Omental fat pad (tissue), 4 donors: Measurements from ENCODE around the gene OR2F1. TPM values are rescaled to one million over a fixed set of nuclear protein-coding genes. Genes with fewer than 3 reads are reported as not detected.

Source experiments
- ATAC-seq: fragments of 150-250 bp; one replicate; pipeline ENCODE4 v1.9.1; 2016; ENCODE audit warnings: mild to moderate bottlenecking, moderate library complexity; ENCODE audit not compliant: low FRiP score
- DNase-seq: peaks from one replicate; pipeline ENCODE4 v3.0.0-alpha.2; 2019; ENCODE audit warnings: low spot score
- total RNA-seq, 4 donors: library from RNA; depleted of rRNA; stranded (reverse); fragments of >200 nt; gene quantifications; one replicate each; pipeline ENCODE4 v1.1.0, GENCODE V29; 2016
- TF ChIP-seq, protein P1 (sequence below), 3 donors: fragments of 450-650 bp; IDR thresholded peaks; one replicate each; pipeline ENCODE4 v1.5.1; 2016 to 2017; ENCODE audit warnings: antibody characterized with exemption in 3 of 3, mild to moderate bottlenecking in 3 of 3, moderate library complexity in 2 of 3

The OR2F1 gene
- total RNA-seq, 4 donors from 2014 or later = not detected

DNA sequence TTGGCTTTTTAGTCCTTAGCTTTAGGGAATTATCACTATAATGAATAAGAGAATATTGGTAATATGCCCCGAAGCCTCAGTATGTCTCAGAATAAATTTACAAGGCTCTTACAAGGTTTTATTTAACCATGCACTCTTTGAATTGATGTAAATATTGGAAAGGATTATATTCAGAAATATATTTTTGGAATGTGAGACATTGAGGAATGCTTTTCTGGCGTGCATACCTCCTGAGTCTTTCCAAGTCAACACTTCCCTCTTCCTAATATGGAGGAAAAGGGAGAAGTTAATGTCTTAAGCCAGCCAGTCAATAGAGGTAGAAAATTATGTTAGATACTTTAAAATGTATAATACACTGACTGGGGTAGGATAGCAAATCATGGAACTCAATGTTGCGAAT is 1.2 kb upstream of the OR2F1 start:
- ATAC-seq = no peak
- DNase-seq = no peak
- TF ChIP-seq, protein P1, sequence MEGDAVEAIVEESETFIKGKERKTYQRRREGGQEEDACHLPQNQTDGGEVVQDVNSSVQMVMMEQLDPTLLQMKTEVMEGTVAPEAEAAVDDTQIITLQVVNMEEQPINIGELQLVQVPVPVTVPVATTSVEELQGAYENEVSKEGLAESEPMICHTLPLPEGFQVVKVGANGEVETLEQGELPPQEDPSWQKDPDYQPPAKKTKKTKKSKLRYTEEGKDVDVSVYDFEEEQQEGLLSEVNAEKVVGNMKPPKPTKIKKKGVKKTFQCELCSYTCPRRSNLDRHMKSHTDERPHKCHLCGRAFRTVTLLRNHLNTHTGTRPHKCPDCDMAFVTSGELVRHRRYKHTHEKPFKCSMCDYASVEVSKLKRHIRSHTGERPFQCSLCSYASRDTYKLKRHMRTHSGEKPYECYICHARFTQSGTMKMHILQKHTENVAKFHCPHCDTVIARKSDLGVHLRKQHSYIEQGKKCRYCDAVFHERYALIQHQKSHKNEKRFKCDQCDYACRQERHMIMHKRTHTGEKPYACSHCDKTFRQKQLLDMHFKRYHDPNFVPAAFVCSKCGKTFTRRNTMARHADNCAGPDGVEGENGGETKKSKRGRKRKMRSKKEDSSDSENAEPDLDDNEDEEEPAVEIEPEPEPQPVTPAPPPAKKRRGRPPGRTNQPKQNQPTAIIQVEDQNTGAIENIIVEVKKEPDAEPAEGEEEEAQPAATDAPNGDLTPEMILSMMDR (IDR thresholded peaks at IDR 0.05) = no peak

DNA sequence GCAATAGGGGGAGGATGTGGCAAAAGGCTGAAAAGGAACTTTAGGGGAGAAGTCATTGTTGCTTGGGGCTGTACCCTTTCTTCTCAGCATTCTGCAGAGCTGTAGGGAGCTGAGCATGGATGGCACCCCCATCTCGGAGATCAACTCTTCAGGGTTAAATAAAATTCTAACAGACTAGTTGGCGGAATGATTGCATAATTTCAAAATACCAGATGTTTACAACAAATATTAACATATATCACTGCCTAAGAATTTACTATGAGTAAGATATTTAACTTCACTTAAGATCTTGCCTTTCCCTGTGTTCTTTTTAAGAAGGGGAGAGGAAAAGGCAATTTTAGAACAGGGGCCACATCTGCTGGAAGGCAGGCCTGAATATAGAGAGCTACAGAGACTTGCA is 509 bp upstream of the OR2F1 start:
- TF ChIP-seq, protein P1 (IDR thresholded peaks at IDR 0.05) = no peak
- DNase-seq (no peak), ATAC-seq (no peak)

DNA sequence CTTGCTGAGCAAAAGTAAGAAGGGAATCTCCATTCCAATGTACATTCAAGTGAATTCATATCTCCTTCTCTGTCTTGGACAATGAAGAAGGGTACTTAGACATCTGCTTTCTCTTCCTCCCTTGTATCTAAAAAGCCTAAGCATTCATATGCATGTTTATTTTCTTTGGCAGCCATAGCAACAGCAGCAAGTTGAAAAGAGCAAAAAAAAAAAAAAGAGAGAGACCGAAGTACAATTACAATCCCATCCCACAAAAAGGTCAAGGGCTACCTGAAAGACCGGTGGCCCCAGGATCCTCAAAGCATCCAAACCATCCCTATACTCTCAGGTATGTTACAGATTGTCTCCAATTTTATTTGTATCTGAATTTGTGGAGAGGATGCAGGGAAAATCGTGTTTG is 4.1 kb downstream of the OR2F1 start:
- no peak for DNase-seq
- TF ChIP-seq, protein P1 (IDR thresholded peaks at IDR 0.05) = no peak
- ATAC-seq = no peak

DNA sequence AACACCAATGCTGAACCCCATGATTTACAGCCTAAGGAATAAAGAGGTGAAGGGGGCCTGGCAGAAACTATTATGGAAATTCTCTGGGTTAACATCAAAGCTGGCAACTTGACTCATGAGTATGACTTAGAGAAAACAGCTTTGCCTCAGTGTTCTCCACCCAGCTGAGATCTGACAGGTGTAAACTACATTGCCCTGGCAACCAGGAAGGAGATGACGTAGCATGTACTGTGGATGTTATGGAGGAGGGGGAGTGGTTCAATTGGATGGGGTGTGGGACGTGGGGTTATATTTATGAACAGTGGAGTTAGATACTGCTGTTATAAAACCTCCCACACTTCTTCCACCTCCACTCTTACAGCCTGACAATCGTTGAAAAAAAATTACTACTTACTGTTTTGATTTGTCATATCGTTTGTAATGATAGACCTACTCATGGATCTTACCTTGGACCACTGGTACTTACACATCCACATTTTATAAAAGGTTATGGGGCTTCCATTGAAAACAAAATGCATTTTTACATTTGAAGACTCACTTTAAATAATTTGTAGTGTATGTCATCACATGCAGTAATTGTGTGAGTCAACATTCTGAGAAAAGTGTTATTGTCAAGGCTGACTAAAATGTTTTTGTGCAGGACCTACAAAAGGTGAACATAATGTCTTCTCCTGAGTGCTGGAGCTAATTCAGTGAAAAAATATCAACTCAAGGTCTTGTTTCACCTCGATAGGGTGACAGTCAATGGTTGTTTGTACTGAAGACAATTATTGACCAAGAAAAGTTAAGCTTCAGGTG is 6.4 kb downstream of the OR2F1 start:
- DNase-seq (no peak), ATAC-seq (no peak)
- TF ChIP-seq, protein P1 (IDR thresholded peaks at IDR 0.05) = no peak

DNA sequence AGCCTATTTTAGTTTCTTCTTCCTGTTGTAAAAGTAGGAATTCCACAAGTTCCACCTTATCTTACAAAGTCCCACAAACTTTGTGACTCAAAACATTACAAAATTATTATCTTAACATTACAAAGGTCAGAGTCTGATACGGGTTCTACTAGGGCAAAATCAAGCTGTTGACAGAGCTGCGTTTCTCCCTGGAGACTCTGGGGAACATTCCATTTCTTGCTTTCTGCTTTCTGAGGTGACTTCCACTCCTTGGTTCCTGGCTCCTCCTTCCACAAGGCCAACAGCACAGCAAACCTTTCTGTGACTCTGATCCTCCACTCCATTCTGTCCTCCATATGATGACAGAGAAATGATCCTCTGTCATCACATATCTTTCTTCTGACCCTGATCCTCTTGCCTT is 10.6 kb downstream of the OR2F1 start:
- DNase-seq = no peak
- TF ChIP-seq, protein P1 (IDR thresholded peaks at IDR 0.05) = no peak
- ATAC-seq = no peak

DNA sequence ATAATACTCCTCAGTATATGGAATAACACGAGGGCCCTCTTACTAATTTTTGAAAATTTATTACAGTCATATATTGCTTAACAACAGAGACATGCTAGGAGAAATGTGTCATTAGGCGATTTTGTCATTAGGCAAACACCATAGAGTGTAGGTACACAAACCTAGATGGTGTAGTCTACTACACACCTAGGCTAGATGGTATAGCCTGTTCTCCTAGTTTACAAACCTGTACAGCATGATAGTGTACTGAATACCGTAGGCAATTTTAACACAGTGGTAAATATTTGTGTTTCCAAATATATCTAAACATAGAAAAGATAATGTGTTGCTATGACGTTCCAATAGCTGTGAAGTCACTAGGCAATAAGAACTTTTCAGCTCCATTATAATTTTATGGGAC is 12.8 kb downstream of the OR2F1 start:
- DNase-seq (no peak), ATAC-seq (no peak)
- TF ChIP-seq, protein P1 (IDR thresholded peaks at IDR 0.05) = no peak

DNA sequence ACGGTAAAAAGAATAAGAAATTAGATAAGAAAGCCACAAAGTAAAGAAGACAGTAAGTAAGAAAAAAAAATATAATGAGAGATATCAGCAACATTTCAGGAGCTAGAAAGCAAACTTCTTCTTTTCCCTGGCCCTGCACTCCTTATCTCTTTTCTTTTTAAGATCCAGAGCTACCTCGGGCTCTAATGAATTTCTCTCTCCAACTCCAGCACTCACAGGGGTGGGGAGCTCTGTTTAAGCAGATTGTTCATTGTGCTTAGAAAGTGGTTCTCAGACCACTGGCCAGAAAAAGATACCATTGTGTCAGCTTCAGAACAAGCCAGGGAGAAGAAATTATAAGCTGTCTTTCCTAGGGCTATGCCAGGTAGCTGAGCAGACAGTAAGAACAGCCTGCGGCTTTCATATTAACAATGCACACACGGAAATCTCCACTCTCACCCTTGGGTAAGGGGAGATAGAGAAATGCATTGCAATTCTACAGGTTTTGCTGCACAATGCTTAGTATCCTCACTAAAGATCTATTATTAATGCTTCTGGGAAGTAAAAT is 19.3 kb downstream of the OR2F1 start:
- ATAC-seq (no peak), DNase-seq (no peak)
- TF ChIP-seq, protein P1 (IDR thresholded peaks at IDR 0.05) = no peak
